NCI-H82 treated with DMSO at 0.1 percent for 48 hours (cell line): ENCODE data around the gene CDH13.

ENCODE experiments used
- DNase-seq: peaks from one replicate; lab custom pipeline; 2025; ENCODE audit not compliant: unreplicated experiment; lab: John Stamatoyannopoulos, UW

The CDH13 gene

GRCh38 chr16:83698964-83699363, 1072.2 kb downstream of the CDH13 start:
- no peak for DNase-seq

- DNase-seq, result no peak
Observed at GRCh38 chr16:83699817-83700216, 1073.0 kb downstream of the CDH13 start.

DNA sequence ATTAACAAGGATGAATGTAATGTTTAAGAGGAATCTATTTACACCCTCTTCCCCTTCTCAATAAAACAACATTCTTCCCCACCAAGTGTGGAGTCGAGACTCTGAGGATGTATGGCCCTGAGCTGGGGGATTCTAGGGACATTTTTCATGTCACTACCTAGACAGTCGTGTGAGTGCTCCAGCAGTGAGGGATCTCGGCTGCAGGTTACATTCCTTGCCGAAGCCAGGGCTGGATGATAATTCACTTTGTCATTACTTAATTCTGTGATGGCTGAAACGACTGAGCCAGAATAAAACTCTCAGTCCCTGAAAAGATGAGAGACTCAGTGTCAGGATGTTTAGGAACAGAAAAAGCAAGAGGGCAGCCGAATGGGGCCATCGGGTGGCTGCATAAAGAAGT, 1074.1 kb downstream of the CDH13 start:
- no peak for DNase-seq

- no peak for DNase-seq
Observed at GRCh38 chr16:83701494-83701893, 1074.7 kb downstream of the CDH13 start.

DNA sequence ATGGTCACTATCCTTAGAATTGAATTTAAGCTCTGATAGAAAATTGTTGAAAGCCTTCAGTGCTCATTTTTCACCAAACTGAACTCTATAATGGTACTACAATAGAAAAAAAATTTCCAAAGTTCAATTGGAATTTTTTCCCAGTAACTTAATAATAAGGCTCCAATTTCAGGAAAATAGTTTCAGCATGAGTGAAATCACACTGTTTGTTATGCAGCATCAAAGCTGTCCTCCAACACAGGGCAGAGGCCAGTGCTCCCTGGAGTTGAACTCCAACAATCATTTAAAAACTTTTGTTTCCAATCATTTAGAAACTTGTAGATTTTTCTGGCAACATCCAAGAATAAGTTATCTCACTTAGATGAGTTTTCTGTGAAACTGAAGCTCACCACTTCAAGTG, 1077.9 kb downstream of the CDH13 start:
- DNase-seq, result no peak

- DNase-seq, result no peak
Observed at GRCh38 chr16:83705856-83706255, 1079.1 kb downstream of the CDH13 start.

GRCh38 chr16:83706394-83706793, 1079.6 kb downstream of the CDH13 start:
- no peak for DNase-seq

DNA sequence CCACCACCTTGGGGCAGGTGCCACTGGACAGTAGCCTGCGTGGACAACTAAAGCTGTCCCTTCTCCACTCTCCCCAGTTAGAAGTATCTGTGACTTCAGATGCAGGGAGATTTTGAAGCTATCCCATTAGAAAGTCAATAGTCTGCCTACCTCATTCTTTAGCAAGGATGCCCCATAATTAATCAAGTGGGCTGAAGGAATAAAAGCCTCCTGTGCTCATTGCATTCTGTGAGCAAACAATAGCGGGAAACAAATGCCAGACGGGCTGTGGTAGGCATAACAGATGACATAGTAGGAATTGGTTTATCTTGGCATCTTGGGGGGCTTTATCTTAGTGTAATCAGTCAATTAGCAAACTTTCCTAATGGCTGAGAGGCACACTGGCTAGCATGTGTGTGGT, 1084.3 kb downstream of the CDH13 start:
- no peak for DNase-seq

DNA sequence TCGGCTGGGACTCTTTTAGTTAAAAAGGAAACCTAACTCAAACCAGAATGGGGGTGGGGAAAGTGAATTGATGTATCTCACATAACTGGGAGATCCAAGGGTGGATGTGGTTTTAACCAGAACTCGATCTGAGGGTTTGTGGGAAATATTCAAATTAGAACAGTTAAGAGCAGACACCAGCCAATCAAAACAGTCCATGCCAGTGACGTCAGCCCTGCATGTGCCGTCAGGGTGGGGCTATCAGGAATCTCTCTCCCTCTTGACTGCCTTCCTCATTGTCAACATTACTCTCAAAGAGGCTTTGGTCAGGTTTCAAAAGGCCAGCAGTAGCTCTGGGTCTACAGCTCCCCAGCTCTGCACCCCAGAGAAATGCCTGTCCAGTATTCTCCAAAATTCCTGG, 1086.8 kb downstream of the CDH13 start:
- no peak for DNase-seq

DNA sequence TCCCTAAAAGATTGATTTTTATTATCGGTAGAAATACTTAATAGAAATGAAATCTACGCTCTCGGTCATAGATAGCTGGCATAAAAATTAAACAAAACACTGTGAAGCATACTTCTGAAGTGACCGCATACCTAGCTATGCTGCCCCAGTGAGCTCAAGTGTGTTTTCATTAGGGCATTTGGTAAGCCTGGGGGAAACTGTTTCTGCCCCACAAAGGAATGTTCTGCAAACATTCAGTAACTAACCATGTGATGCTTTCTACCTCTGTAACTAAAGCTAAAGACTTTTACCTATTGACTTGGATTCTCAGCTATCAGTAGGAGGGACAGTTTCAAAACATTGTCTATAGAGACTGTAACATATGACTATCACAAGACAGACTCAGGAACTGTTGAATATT, 1087.5 kb downstream of the CDH13 start:
- DNase-seq, result no peak

DNA sequence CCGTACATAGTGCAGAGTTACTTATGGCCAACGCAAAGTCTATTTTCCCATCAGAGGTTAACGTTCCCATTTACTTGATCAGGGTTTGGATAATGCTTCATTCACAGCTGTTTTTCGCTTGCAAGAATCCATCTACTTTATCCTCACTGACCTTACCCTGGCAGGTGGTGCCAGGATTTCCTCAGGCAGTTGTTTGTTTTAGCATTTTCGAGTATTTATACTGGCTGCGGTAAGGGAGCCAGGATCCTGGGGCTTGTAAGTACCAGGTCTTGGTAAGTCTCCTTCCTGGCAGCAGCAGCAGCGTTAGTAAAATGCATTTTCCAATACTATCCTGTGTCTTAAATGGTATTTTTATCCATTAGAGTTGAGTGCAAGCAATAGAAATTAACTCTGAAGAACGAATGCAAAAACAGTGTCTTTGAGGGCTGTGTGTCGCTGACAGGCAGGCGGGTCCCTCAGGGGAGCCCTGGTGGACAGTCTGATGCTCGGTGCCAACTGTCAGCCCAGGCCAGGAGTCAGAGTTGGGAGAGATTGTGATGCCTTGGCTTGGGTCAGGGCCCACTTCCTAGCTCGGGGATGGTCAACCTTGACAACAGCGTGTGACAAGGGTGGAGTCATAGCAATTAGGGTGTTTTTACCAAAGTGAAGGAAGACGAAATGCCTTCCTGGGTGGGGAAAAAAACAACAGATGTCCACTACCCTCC, 1088.6 kb downstream of the CDH13 start:
- peak; percentile 47 for DNase-seq

- DNase-seq, result no peak
Observed at GRCh38 chr16:83717308-83717707, 1090.5 kb downstream of the CDH13 start.

DNA sequence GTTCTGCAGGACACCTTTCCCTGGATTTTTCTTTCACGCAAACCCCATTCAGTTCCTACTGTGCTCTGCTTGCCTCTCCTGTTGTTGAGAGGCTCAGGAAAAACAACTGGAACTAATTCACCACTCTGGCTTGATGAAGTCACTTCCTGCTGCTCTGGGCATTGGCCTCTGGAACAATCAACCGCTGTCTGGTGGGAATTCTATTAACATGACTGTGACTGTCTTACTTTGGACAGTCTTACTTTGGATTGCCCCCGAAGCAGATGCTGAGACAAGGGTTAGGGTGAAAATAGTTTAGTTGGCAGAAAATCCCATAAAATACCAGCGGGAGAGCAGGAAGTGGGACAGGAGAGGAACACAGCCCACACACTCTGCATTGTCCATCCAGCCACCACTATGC, 1091.0 kb downstream of the CDH13 start:
- DNase-seq, result no peak

- no peak for DNase-seq
Observed at GRCh38 chr16:83720213-83720612, 1093.4 kb downstream of the CDH13 start.

- no peak for DNase-seq
Observed at GRCh38 chr16:83720981-83721380, 1094.2 kb downstream of the CDH13 start.

DNA sequence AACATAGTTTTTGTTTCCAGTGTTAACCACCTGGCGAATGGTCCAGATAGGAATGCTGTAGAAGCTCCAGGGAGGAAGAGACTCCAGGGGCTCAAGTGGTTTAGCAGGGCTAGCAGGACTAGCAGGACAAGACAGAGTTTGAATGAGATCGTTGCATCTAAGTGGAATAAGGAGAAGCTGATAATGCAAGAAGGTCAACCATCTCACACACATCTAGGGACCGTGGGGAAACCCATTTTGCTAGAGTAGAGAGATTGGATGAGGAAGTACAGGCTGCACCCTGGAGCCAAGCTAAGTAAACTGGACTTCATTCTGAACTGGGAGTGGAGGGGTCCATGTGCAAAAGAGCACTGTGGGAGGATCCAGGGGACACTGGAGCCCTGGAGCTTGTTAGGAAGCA, 1094.9 kb downstream of the CDH13 start:
- DNase-seq, result no peak

DNA sequence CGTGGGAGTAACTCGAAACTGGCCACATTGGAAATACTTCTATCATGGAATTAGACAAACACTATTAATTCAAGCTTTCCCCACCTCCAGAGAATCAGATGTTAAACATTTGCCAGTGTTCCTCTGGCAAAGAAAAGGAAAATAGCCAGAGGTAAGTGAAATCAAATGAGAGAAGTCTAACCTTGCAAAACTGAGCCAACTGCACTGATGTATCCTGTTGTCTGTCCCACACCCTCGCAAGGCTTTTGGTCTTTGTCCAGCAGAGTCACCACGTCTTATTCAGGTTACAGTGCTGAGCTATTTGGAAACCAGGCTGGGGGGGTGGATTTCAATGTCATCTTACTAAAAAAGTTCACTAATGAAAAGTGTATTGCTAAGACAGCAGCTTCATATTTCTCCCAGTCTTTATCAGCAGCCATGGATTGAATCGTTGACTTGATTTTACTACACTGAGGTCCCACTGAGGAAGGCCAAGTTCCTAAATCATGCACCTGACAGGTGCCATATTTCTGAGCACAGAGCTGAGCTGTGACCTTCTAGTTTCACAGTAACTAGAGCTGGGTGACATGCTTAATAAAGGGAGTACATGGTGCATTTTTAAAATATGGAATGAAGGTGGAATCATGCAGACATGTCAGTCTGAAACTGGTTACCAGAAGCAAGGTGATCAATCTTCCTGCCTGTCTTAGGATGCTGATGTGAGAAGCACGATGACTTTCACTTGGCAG, 1095.9 kb downstream of the CDH13 start:
- DNase-seq, result no peak

- DNase-seq, result no peak
Observed at GRCh38 chr16:83723244-83723643, 1096.5 kb downstream of the CDH13 start.

GRCh38 chr16:83723901-83724300, 1097.1 kb downstream of the CDH13 start:
- DNase-seq, result no peak

DNA sequence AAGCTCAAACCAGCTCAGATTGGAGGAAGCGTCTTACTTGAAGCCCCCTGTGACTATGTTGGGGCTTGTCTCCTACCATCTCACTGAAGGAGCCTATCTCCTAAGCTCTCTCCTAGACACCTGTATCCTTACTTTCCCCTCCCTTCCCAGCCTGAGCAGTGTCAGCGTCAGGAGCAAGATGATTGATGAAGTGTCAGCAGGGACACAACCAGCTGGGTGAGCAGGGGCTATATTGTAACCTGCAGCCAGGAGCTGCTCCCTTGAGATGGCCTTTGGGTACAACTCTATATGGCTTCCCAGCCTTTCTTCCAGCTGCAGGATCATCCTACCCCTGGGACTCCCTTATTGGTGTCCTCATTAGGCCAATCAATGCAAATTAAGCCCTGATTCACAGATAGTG, 1097.8 kb downstream of the CDH13 start:
- no peak for DNase-seq

GRCh38 chr16:83725313-83725712, 1098.5 kb downstream of the CDH13 start:
- no peak for DNase-seq

DNA sequence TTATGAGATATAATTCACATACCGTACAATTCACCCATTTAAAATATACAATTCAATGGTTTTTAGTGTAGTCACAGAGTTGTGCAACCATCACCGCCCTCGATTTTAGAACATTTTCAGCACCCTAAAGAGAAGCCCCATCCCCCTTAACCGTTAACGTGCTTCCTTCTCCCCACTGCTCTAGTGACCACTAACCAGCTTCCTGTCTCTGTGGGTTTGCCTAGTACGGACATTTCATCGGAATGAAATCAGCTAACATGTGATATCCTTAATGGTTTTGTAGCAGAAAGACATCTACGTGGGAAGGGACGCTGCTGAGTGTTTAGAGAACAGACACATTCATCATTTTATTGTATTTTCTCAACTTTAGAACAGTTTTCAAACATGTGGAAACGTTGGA, 1100.2 kb downstream of the CDH13 start:
- DNase-seq, result no peak
